Fibroblast of mammary gland (primary cell): Measurements from ENCODE around the gene RUNDC3A.

Experiments used
- DNase-seq: peaks from one replicate; pipeline ENCODE4 v3.0.0-alpha.2; 2010; ENCODE audit warnings: low read depth
- H3K4me3 ChIP-seq: 2 replicates; pipeline ENCODE4 v1.5.1; 2011; ENCODE audit warnings: low read depth, mild to moderate bottlenecking, low read length, moderate library complexity; ENCODE audit not compliant: control insufficient read depth
- TF ChIP-seq, protein P1 (sequence below): conservative IDR thresholded peaks from 2 replicates; pipeline ENCODE4 v1.5.1; 2011; ENCODE audit warnings: low read depth, low read length, inconsistent platforms; ENCODE audit not compliant: control insufficient read depth, insufficient read depth

The RUNDC3A gene

GRCh38 chr17:44267165-44267455 lies 41.3 kb upstream of the RUNDC3A start:
- TF ChIP-seq, protein P1, sequence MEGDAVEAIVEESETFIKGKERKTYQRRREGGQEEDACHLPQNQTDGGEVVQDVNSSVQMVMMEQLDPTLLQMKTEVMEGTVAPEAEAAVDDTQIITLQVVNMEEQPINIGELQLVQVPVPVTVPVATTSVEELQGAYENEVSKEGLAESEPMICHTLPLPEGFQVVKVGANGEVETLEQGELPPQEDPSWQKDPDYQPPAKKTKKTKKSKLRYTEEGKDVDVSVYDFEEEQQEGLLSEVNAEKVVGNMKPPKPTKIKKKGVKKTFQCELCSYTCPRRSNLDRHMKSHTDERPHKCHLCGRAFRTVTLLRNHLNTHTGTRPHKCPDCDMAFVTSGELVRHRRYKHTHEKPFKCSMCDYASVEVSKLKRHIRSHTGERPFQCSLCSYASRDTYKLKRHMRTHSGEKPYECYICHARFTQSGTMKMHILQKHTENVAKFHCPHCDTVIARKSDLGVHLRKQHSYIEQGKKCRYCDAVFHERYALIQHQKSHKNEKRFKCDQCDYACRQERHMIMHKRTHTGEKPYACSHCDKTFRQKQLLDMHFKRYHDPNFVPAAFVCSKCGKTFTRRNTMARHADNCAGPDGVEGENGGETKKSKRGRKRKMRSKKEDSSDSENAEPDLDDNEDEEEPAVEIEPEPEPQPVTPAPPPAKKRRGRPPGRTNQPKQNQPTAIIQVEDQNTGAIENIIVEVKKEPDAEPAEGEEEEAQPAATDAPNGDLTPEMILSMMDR, result no peak
- no peak for DNase-seq
- H3K4me3 ChIP-seq, result no peak overlapping the region

DNA sequence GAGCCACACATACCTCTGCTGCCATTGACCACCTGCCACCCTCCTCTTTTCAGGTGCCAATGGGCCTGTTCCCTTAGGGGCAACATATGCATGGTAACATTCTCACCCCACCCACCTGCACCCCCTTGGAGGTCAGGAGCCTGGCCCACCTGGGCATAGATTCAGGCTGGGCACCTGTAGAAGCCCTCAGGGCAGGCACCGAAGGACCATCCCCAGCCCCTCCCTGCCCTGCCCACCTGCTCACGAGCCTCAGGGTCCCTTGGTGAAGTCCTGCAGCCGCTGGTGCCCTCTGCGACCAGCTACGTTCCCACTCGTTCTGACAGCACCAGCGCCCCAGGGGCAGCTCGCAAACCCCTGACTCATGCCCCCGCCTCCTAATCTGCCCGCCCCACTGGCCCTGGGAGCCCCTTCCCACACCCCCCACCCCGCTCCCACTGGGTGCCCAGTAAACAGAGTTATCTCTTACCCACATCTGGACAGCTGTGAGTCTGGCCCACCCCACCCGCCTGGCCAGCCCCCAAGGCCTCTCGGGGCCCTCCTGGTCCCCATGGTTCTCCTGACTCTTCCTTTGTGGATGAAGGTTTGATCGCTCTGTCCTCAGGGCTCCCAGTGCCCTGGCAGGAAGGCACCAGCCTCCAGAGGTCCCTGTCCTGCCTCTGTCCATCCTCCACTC lies 40.4 kb upstream of the RUNDC3A start, which contains the start of gene SLC4A1:
SLC4A1 (minus strand) TSS at position 318 of the 673 bp plus-strand sequence. CDS start 5,269 bp downstream, outside the sequence.
- TF ChIP-seq, protein P1, result no peak

GRCh38 chr17:44268709-44269534 lies 39.5 kb upstream of the RUNDC3A start:
- no peak overlapping the region for H3K4me3 ChIP-seq
- no peak for DNase-seq

More for the DNA sequence above, 40.4 kb upstream of the RUNDC3A start, which contains the start of gene SLC4A1:
- no peak for DNase-seq
- H3K4me3 ChIP-seq, result no peak within 1 kb of the TSS

GRCh38 chr17:44269535-44270240 lies 38.7 kb upstream of the RUNDC3A start:
- TF ChIP-seq, protein P1, result no peak
- no peak overlapping the region for H3K4me3 ChIP-seq
- DNase-seq, result no peak

More at GRCh38 chr17:44268709-44269534, 39.5 kb upstream of the RUNDC3A start:
- TF ChIP-seq, protein P1, result no peak

DNA sequence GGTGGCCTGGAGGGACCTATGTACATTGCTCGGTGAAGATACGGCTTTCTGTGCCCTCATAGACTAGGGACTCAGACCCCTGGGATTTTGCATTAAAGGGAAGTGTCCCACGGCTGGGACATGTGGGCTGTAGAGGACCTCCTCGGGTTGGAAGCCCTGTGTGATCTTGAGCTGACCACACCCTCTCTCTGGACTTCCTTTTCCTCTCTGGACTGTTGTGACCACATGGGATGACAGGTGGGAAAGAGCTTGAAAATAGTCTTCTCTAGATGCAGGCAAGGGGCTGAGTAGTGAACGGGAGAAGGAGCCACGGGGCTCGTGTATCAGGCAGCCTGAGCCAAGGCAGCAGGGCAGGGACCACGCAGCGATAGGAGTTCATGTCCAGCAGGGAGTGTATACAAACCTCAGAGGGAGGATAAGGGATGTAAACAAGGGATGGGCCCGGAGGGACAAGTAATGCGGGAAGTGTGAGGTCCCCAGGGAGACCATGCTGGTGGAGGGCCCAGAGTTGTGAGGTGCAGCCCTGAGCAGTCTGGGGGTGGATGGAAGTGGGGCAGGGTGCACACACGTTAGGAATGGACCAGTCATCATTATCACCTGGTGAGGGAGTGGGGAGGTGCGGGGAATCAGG lies 36.0 kb upstream of the RUNDC3A start:
- no peak overlapping the region for H3K4me3 ChIP-seq
- TF ChIP-seq, protein P1, result no peak
- no peak for DNase-seq

- no peak overlapping the region for H3K4me3 ChIP-seq
- no peak for DNase-seq
- TF ChIP-seq, protein P1, result no peak
These were observed 35.4 kb upstream of the RUNDC3A start for GRCh38 chr17:44272954-44273353.
